Right lobe of liver (tissue), 4 donors: ENCODE data around the gene COL18A1.

Experiments
- CTCF ChIP-seq, 4 donors: fragments of 200-600 bp in 3 of 4; fragments of 450-650 bp in 1 of 4; IDR thresholded peaks; one replicate each; pipeline versions ENCODE4 v1.5.1 to v1.8.0; 2016 to 2022; ENCODE audit warnings: antibody characterized with exemption in 4 of 4, mild to moderate bottlenecking in 2 of 4
- POLR2A ChIP-seq: fragments of 450-650 bp; IDR thresholded peaks from one replicate; pipeline ENCODE4 v1.6.1; 2017; ENCODE audit warnings: antibody characterized with exemption, mild to moderate bottlenecking
- donor health status: DM: no; HTN: no; CAD: no.
- donor health status: DM: no; HTN: no; CAD: no.
- donor health status: DM: no; HTN: yes; CAD: no.

GRCh38 chr21:45546636-45547544 lies 141.9 kb downstream of the COL18A1 start:
- TF ChIP-seq CTCF (IDR thresholded peaks at IDR 0.05): no peak
- TF ChIP-seq POLR2A: no peak
